B cell (primary cell): ENCODE data around the gene ADARB2. TPM values are rescaled to one million over a fixed set of nuclear protein-coding genes. Genes with fewer than 3 reads are reported as not detected.

Source experiments
- ATAC-seq: fragments of 200-7000 bp; cut with Tn5 transposase; one replicate; pipeline ENCODE4 v1.10.0; 2021; ENCODE audit warnings: low read depth, mild to moderate bottlenecking, moderate number of reproducible peaks, moderate library complexity
- CTCF ChIA-PET: fragments of 350-600 bp; sonication (Branson Sonifier 250); formaldehyde crosslinking; loops from one replicate; lab custom pipeline; 2021; ENCODE audit warnings: antibody characterized with exemption, inconsistent platforms; lab: Charles Lee
- POLR2A ChIA-PET: fragments of 350-600 bp; sonication (Branson Sonifier 250); formaldehyde crosslinking; loops from one replicate; lab custom pipeline; 2021; ENCODE audit warnings: antibody characterized with exemption; lab: Charles Lee
- DNase-seq: peaks from one replicate; pipeline ENCODE4 v3.0.0; 2013
- H2AFZ ChIP-seq: 2 replicates; pipeline ENCODE4 v1.6.1; 2012; ENCODE audit warnings: mild to moderate bottlenecking, low read depth, low read length; ENCODE audit not compliant: insufficient read depth, poor library complexity, severe bottlenecking
- H3K27ac ChIP-seq, 2 donors: 1 replicate in 1 of 2; 2 replicates in 1 of 2; pipeline ENCODE4 v1.5.1; 2012 to 2013; ENCODE audit warnings: low read length in 2 of 2, mild to moderate bottlenecking in 2 of 2, moderate library complexity in 1 of 2
- H3K27me3 ChIP-seq, 4 experiments: fragments of 200-600 bp in 1 of 4; sonication (generic) in 1 of 4; replicated peaks in 1 of 4; 1 replicate in 2 of 4; 2 replicates in 2 of 4; pipeline versions ENCODE4 v1.6.1 to v1.7.0; 2013 to 2016; ENCODE audit warnings: low read length in 3 of 4, mild to moderate bottlenecking in 2 of 4, mixed read lengths in 1 of 4, moderate library complexity in 1 of 4; ENCODE audit not compliant: insufficient read depth in 4 of 4, control insufficient read depth in 3 of 4; ENCODE audit errors: control extremely low read depth in 1 of 4
- H3K36me3 ChIP-seq, 2 experiments: replicated peaks in 1 of 2; 1 replicate in 1 of 2; 2 replicates in 1 of 2; pipeline versions ENCODE4 v1.6.1 to v1.7.1; 2013; ENCODE audit warnings: low read length in 1 of 2; ENCODE audit not compliant: insufficient read depth in 2 of 2, control insufficient read depth in 1 of 2; ENCODE audit errors: control extremely low read depth in 1 of 2, extremely low read depth in 1 of 2
- H3K4me1 ChIP-seq, 2 donors: fragments of 200-600 bp in 1 of 2; sonication (generic) in 1 of 2; 1 replicate in 1 of 2; 2 replicates in 1 of 2; pipeline versions ENCODE4 v1.5.1 to v1.6.1; 2013 to 2017; ENCODE audit warnings: low read length in 2 of 2; ENCODE audit not compliant: control insufficient read depth in 2 of 2, insufficient read depth in 2 of 2
- H3K4me2 ChIP-seq: replicated peaks from 2 replicates; pipeline ENCODE3; 2012; ENCODE audit warnings: mild to moderate bottlenecking, low read depth, low read length; ENCODE audit not compliant: poor library complexity, severe bottlenecking
- H3K4me3 ChIP-seq, 5 experiments: fragments of 200-600 bp in 1 of 5; sonication (generic) in 1 of 5; 1 replicate in 3 of 5; 2 replicates in 2 of 5; pipeline versions ENCODE4 v1.5.1 to v1.7.0; 2011 to 2016; ENCODE audit warnings: low read length in 4 of 5, mild to moderate bottlenecking in 4 of 5, low read depth in 2 of 5, control low read depth in 1 of 5, moderate library complexity in 1 of 5; ENCODE audit not compliant: insufficient read depth in 1 of 5; ENCODE audit errors: control extremely low read depth in 1 of 5, extremely low read depth in 1 of 5
- H3K79me2 ChIP-seq: fragments of 200-600 bp; sonication (generic); one replicate; pipeline ENCODE4 v1.6.0; 2016; ENCODE audit warnings: low read length; ENCODE audit not compliant: control insufficient read depth, insufficient read depth
- H3K9ac ChIP-seq: fragments of 200-600 bp; sonication (generic); 2 replicates; pipeline ENCODE4 v1.6.1; 2017; ENCODE audit warnings: mild to moderate bottlenecking, low read length, moderate library complexity
- H3K9me3 ChIP-seq, 3 donors: one replicate each; pipeline versions ENCODE4 v1.6.1 to v1.7.1; 2013; ENCODE audit warnings: low read length in 2 of 3; ENCODE audit not compliant: control insufficient read depth in 2 of 3, insufficient read depth in 1 of 3; ENCODE audit errors: control extremely low read depth in 1 of 3
- H4K20me1 ChIP-seq: 2 replicates; pipeline ENCODE4 v1.6.0; 2012; ENCODE audit warnings: mild to moderate bottlenecking, low read length; ENCODE audit not compliant: insufficient read depth, control insufficient read depth, poor library complexity, severe bottlenecking
- H3K27ac Mint-ChIP-seq: one replicate; pipeline ENCODE4 v1.8.0; 2021; ENCODE audit warnings: mixed read lengths
- H3K27me3 Mint-ChIP-seq: one replicate; pipeline ENCODE4 v1.8.0; 2021; ENCODE audit warnings: mixed read lengths
- H3K4me1 Mint-ChIP-seq: one replicate; pipeline ENCODE4 v1.8.0; 2021; ENCODE audit warnings: mixed read lengths
- H3K4me3 Mint-ChIP-seq: one replicate; pipeline ENCODE4 v1.8.0; 2021; ENCODE audit warnings: mixed read lengths
- H3K9me3 Mint-ChIP-seq: one replicate; pipeline ENCODE4 v1.8.0; 2022; ENCODE audit warnings: mixed read lengths; ENCODE audit not compliant: insufficient read depth
- CTCF ChIP-seq: fragments of 200-600 bp; IDR thresholded peaks from one replicate; pipeline ENCODE4 v1.8.0; 2022; ENCODE audit warnings: antibody characterized with exemption, mild to moderate bottlenecking
- EZH2 ChIP-seq: IDR thresholded peaks from 2 replicates; pipeline ENCODE4 v1.6.1; 2012; ENCODE audit warnings: borderline replicate concordance, low read depth, mild to moderate bottlenecking, moderate library complexity, low read length; ENCODE audit not compliant: insufficient read depth, poor library complexity, severe bottlenecking
- WGBS: methylation state at CpG from one replicate; pipeline ENCODE4 v1.1.5; 2013; ENCODE audit warnings: missing lambda C conversion rate; ENCODE audit not compliant: insufficient coverage; 5-methylcytosine and 5-hydroxymethylcytosine counted together
- intact Hi-C: fragments of 100-400 bp; cut with micrococcal nuclease; formaldehyde crosslinking; loops from one replicate; pipeline ENCODE4 v1.10.0; 2022
- polyA plus RNA-seq: library from polyadenylated mRNA; depleted of rRNA; stranded (reverse); fragments of >200 nt; gene quantifications from 2 replicates; pipeline ENCODE4 v1.2.3, GENCODE V29; 2012
- total RNA-seq, 2 donors: library from RNA; stranded (reverse); fragments of 120-200 nt in 1 of 2; gene quantifications; 1 replicate in 1 of 2; 2 replicates in 1 of 2; pipeline versions ENCODE4 v1.2.3 to v1.2.4, GENCODE V29; 2013 to 2022

ADARB2 gene
- total and polyA plus RNA-seq, 2 donors (not counting 1 experiment from before 2014, with no cell fraction given): 0.13 to 0.96 TPM

- TF ChIP-seq CTCF (no peak), EZH2 (no peak)
- intact Hi-C loops: no loop called here
- Histone ChIP-seq H3K36me3 (no peaks in the 10 kb centered on the region), H3K27me3 (peaks cover 0 to 9% (median 3%) of the 10 kb centered on the region in 4 experiments), H3K27ac (no peak overlapping the region), H4K20me1 (no peaks in the 10 kb centered on the region), H3K4me3 (no peak overlapping the region), H3K4me1 (peaks cover under 1% of the 10 kb centered on the region in 2 donors), H3K9ac (no peak overlapping the region), H3K9me3 (peaks cover 0 to 7% (median 0%) of the 10 kb centered on the region in 3 donors), H2AFZ (no peak overlapping the region), H3K4me2 (no peak overlapping the region), H3K79me2 (no peaks in the 10 kb centered on the region)
- CTCF ChIA-PET: no interaction called here
- DNase-seq (no peak), ATAC-seq (no peak)
- Mint-ChIP-seq H3K4me1 (peaks cover 3% of the 10 kb centered on the region), H3K9me3 (no peaks in the 10 kb centered on the region), H3K27me3 (peaks cover 10% of the 10 kb centered on the region), H3K4me3 (no peak overlapping the region), H3K27ac (no peak overlapping the region)
- POLR2A ChIA-PET: no interaction called here
- WGBS: 84% methylated on average over 13 of the region's 15 CpGs
Measured at GRCh38 chr10:1603181-1603580, 134.1 kb downstream of the ADARB2 start.

- Histone ChIP-seq H3K9ac (no peak overlapping the region), H3K4me3 (no peak overlapping the region), H3K27me3 (no peaks in the 10 kb centered on the region), H3K4me1 (no peaks in the 10 kb centered on the region), H3K79me2 (no peaks in the 10 kb centered on the region), H3K9me3 (peaks cover 0 to 4% (median 0%) of the 10 kb centered on the region in 3 donors), H4K20me1 (no peaks in the 10 kb centered on the region), H3K4me2 (no peak overlapping the region), H3K27ac (no peak overlapping the region), H3K36me3 (no peaks in the 10 kb centered on the region), H2AFZ (no peak overlapping the region)
- WGBS: 93% methylated on average over 12 of the region's 17 CpGs
- Mint-ChIP-seq H3K27me3 (peaks cover 6% of the 10 kb centered on the region), H3K9me3 (no peaks in the 10 kb centered on the region), H3K4me1 (no peaks in the 10 kb centered on the region), H3K27ac (no peak overlapping the region), H3K4me3 (no peak overlapping the region)
- ChIA-PET CTCF (no interaction called here), POLR2A (no interaction called here)
- intact Hi-C loops: no loop called here
- TF ChIP-seq EZH2 (no peak), CTCF (no peak)
- ATAC-seq (no peak), DNase-seq (no peak)
Measured at GRCh38 chr10:1602037-1602484, 135.3 kb downstream of the ADARB2 start.
